GM19372 (cell line): ENCODE results near the gene UBE4B.
A peak's percentile ranks its signal among the peaks of the same experiment; 100 is the strongest.
"Not testable (repeated sequence)": the region's sequence is repeated elsewhere in the genome, so short reads cannot be mapped to it uniquely, and the experiment has no call there.

Experiments
- ATAC-seq: cut with Tn5 transposase; IDR thresholded peaks from one replicate; pipeline ENCODE4 v1.9.1; 2021; ENCODE audit warnings: mild to moderate bottlenecking, low read depth, moderate library complexity; ENCODE audit not compliant: unreplicated experiment

The UBE4B gene

DNA sequence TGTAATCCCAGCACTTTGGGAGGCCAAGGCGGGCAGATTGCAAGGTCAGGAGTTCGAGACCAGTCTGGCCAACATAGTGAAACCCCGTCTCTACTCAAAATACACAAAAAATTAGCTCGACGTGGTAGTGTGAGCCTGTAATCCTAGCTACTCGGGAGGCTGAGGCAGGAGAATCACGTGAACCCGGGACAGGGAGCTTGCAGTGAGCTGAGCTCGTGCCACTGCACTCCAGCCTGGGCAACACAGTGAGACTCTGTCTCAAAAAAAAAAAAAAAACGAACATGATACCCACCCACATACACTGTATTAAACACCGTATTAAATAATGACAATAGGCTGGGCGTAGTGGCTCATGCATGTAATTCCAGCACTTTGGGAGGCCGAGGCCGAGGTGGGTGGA is 172.4 kb downstream of the UBE4B start:
- not testable (repeated sequence) for ATAC-seq

DNA sequence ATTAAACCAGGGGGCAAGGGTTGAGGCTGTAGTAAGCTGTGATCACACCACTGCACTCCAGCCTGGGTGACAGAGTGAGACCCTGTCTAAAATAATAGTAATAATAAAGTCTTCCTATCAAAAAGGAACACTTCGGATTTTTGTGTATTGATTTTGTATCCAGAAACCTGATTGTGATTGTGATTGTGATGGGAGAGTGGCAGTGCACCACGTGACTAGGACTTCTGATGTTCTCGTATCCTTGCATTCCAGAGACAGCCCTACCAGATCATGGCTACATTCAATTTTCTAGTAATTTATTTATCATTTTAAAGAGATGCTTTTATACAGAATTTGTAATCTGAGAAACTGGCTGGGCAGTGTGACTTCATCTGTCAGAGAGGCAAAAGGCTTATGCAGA is 175.1 kb downstream of the UBE4B start:
- ATAC-seq = no peak

DNA sequence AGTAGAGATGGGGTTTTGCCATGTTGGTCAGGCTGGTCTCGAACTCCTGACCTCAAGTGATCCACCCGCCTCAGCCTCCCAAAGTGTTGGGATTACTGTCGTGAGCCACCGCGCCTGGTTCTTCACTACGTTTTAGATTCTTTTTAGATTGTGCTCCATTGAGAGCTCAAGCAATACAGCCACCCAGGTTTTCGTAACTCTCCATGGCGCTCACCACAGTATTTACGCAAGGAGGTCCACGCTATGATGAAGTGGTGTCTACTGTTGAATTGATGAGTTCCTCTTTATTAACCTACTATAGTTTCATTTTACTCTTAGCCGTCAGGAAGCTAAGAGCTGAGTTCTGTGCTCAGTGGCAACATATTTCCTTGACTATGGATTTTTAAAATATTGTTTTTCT is 175.8 kb downstream of the UBE4B start:
- ATAC-seq = no peak

- no peak for ATAC-seq
These were observed 176.8 kb downstream of the UBE4B start for GRCh38 chr1:10209590-10209904.

DNA sequence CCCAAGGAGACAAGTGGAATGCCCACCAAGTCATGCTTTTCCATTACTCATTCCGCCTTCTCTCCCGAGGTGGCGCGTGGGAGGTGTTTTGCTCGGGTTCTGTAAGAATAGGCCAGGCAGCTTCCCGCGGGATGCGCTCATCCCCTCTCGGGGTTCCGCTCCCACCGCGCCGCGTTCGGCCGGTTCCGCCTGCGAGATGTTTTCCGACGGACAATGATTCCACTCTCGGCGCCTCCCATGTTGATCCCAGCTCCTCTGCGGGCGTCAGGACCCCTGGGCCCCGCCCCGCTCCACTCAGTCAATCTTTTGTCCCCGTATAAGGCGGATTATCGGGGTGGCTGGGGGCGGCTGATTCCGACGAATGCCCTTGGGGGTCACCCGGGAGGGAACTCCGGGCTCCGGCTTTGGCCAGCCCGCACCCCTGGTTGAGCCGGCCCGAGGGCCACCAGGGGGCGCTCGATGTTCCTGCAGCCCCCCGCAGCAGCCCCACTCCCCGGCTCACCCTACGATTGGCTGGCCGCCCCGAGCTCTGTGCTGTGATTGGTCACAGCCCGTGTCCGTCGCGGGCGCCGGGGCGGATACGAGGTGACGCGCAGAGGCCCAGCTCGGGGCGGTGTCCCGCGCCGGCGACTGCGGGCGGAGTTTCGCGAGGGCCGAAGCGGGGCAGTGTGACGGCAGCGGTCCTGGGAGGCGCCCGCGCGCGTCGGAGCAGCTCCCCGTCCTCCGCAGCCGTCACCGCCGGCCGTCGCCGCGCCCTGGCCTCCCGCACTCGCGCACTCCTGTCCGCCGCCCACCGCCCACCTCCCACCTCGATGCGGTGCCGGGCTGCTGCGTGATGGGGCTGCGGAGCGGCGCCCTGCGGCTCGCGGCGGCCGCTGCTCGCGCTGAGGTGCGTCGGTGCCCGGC is 177.4 kb downstream of the UBE4B start, which contains the start of gene KIF1B:
Gene KIF1B (plus strand): TSS at position 666 of the 906 bp plus-strand sequence. CDS start 21,759 bp downstream, outside the sequence.
- ATAC-seq = peak; percentile 99

DNA sequence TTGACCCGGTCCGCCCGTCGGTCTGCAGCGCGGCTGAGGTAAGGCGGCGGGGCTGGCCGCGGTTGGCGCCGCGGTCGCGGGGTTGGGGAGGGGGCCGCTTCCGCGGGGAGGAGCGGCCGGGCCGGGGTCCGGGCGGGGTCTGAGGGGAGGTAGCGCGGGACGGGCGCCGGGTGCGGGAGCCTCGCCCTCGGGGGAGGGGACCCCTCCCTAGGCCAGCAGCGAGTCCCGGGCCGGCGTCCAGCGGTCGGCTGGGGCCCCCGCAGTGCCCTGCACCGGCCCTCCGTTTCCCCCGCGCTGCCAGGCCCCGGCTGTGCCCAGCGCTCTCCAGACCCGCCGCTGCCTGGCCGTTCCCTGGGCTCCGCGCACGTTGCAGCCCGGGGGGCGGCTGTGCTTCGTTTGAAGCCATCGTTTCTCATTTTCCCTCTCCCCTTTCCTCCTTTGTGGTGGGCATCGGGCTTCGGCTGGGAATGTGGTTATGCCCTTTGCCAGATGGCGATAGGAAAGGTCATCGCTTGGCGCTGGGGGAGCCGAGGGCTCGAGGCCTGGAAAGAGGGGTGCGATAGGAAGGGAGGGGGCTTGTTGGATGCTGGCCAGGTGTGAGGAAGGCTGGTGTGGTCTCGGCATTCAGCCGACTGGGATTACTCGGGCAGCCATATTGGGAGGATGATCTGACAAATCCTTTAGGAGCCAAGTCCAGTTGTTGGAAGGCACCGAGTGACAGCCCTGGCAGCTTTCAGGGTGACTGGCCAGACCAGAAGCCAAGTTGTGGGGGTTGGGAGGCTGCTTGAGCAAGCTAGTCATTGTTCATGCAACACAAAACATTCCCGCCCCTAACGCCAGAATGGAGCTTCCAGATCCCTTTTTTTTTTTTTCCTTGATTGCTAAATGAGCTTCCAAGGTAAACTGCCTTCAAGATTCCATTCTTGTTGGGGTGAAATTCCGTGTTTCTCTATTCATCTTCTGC is 178.4 kb downstream of the UBE4B start:
- ATAC-seq = no peak

GRCh38 chr1:10211805-10212410 is 179.2 kb downstream of the UBE4B start:
- ATAC-seq = no peak

DNA sequence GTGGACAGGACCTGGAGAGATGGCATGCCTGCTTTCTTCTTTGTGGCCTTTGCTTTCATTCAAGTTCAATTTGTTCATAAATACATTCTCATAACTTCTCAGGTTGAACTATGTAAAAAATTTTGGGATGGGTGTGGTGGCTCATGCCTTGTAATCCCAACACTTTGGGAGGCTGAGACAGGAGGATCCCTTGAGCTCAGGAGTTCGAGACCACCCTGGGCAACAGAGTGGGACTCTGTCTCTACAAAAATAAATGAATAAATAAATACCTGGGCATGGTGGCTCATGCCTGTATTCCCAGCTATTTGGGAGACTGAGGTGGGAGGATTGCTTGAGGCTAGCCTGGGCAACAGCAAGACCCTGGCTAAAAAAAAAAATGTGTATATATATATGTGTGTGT is 179.7 kb downstream of the UBE4B start:
- no peak for ATAC-seq

GRCh38 chr1:10213186-10213705 is 180.5 kb downstream of the UBE4B start:
- ATAC-seq = no peak

GRCh38 chr1:10216090-10216749 is 183.5 kb downstream of the UBE4B start:
- no peak for ATAC-seq

DNA sequence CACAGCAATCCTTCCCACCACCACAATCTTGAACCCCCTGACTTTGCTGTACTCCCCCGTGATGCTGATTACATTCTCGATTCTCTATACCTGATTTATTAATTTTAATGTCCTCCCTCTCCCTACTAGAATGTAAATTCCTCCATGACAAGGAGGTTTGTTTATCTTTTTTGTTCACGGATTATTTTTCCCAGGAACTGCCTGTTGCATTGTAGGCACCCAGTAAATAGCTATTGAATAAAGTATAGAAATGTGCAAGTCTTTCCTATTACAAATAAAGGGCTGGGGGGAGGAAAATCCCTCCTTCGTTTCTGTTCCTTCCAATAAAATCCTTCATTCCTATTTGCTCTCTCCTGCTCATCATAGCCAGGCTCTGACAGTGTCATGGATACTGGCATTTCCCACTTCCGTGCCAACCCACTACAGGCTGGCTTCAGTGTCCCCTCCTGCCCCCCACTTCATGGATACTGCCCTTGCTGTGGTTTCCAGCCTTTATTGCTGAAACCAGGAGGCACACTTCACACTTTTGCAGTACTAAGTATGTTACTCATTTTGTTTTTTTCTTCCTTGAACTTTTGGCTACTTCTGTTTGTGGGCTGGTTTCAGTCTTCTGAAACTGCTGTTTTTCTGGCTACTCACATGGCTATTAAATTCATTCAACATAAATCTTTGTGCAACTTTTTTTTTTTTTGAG is 185.1 kb downstream of the UBE4B start:
- ATAC-seq = no peak

DNA sequence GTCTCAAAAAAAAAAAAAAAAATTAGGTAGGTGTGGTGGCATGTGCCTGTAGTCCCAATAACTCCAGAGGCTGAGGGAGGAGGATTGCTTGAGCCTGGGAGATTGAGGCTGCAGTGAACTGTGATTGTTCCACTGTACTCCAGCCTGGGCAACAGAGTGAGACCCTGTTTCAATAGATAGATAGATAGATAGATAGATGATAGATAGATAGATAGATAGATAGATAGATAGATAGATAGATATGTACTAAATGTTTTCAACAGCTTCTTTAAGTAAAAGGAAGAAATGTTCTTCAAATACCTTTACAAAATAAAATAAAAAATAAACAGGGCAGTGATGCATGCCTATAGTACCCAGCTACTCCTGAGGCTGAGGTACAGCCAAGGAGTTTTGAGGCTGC is 187.4 kb downstream of the UBE4B start:
- no peak for ATAC-seq

DNA sequence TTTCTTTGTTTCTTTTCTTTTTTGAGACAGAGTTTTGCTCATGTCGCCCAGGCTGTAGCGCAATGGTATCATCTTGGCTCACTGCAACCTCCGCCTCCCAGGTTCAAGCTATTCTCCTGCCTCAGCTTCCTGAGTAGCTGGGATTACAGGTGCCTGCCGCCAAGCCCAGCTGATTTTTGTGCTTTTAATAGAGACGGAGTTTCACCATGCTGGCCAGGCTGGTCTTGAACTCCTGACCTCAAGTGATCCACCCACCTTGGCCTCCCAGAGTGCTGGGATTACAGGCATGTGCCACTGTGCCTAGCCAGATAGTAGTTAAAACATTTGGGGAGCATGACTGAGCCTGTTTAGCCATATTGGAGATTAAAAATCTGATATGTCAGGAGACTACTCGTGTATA is 187.9 kb downstream of the UBE4B start:
- not testable (repeated sequence) for ATAC-seq

DNA sequence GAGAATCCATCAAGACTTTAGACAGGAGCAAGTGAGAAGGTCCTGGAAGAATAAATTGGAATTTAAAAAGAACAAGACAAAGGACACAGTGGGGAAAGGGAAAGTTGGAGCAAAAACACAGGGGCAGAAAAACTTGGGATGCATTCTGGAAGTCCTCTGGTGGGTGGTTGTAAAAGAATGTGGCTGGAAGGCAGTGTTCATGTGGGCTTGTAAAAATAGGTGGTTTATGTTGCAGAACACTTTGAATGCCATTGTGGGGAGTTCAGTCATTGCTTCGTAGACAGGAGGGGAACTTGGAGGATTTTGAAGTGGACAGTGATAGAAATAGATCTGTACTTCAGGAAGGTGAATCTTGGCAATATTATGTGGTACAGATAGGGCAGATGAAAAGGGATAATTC is 192.8 kb downstream of the UBE4B start:
- ATAC-seq = no peak

DNA sequence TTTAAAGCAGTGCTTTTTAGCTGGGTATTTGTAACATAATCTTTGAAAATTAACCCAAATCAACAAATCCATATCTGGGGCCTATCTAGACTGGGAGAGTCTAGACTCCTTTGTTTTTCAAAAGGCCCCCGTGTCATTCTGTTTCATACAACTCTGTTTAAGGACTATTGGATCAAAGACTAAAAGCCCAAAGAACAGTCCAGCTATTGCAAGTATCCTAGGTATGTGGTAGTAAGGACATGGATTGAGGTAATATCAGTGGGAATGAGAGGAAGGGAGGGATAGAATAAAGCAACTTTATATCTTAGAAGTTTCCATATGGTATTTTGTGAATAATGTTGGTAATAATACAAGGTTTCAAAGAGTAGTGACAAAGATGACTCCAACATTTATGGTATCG is 195.8 kb downstream of the UBE4B start:
- ATAC-seq = no peak

GRCh38 chr1:10229903-10230302 is 197.1 kb downstream of the UBE4B start:
- ATAC-seq = no peak
